ENCODE data around the gene GLIS2. TPM values are rescaled to one million over a fixed set of nuclear protein-coding genes. Genes with fewer than 3 reads are reported as not detected.
A peak's percentile ranks its signal among the peaks of the same experiment; 100 is the strongest.

Gene GLIS2
- total and polyA plus RNA-seq, 2 experiments from 2014 or later: 10.3 to 14.5 TPM

- H3K4me1 ChIP-seq (ENCODE audit: low read depth): peaks cover 29% of the 10 kb centered on the region
These were observed 66.3 kb downstream of the GLIS2 start for GRCh38 chr16:4381935-4382794.

GRCh38 chr16:4382795-4383357 is 67.0 kb downstream of the GLIS2 start:
- Histone ChIP-seq H3K9me3 (ENCODE audit: low read depth) (no peaks in the 10 kb centered on the region), H3K27ac (no peak overlapping the region), H3K4me3 (no peak overlapping the region), H3K36me3 (no peaks in the 10 kb centered on the region), H3K4me1 (ENCODE audit: low read depth) (peaks cover 29% of the 10 kb centered on the region), H3K27me3 (no peaks in the 10 kb centered on the region)
- DNase-seq (ENCODE audit: low read depth in 1 of 2, low spot score in 1 of 2): no peak
- no peak for TF ChIP-seq CTCF (IDR thresholded peaks at IDR 0.05; ENCODE audit: low read depth, low read length)

More at GRCh38 chr16:4381935-4382794, 66.3 kb downstream of the GLIS2 start:
- H3K4me3 ChIP-seq: no peak overlapping the region
- H3K9me3 ChIP-seq (ENCODE audit: low read depth): no peaks in the 10 kb centered on the region
- no peak for TF ChIP-seq CTCF (IDR thresholded peaks at IDR 0.05; ENCODE audit: low read depth, low read length)
- H3K36me3 ChIP-seq: no peaks in the 10 kb centered on the region
- DNase-seq (ENCODE audit: low read depth in 1 of 2, low spot score in 1 of 2): no peak
- H3K27ac ChIP-seq: no peak overlapping the region
- H3K27me3 ChIP-seq: no peaks in the 10 kb centered on the region

GRCh38 chr16:4383591-4384444 is 68.0 kb downstream of the GLIS2 start:
- Histone ChIP-seq H3K27me3 (no peaks in the 10 kb centered on the region), H3K27ac (peak overlapping the region; percentile 52)

GRCh38 chr16:4384509-4384942 is 68.7 kb downstream of the GLIS2 start:
- H3K27ac ChIP-seq: peak overlapping the region; percentile 52
- H3K9me3 ChIP-seq (ENCODE audit: low read depth): no peaks in the 10 kb centered on the region
- TF ChIP-seq CTCF (IDR thresholded peaks at IDR 0.05; ENCODE audit: low read depth, low read length): no peak
- H3K27me3 ChIP-seq: no peaks in the 10 kb centered on the region
- H3K4me3 ChIP-seq: no peak overlapping the region
- no peaks in the 10 kb centered on the region for H3K36me3 ChIP-seq
- H3K4me1 ChIP-seq (ENCODE audit: low read depth): peaks cover 31% of the 10 kb centered on the region
- no peak for DNase-seq (ENCODE audit: low read depth in 1 of 2, low spot score in 1 of 2)

More at GRCh38 chr16:4383591-4384444, 68.0 kb downstream of the GLIS2 start:
- Histone ChIP-seq H3K36me3 (no peaks in the 10 kb centered on the region), H3K9me3 (ENCODE audit: low read depth) (no peaks in the 10 kb centered on the region), H3K4me3 (no peak overlapping the region), H3K4me1 (ENCODE audit: low read depth) (peaks cover 29% of the 10 kb centered on the region)
- DNase-seq (ENCODE audit: low read depth in 1 of 2, low spot score in 1 of 2): no peak
- TF ChIP-seq CTCF (IDR thresholded peaks at IDR 0.05; ENCODE audit: low read depth, low read length): no peak

- no peaks in the 10 kb centered on the region for H3K27me3 ChIP-seq
- peak overlapping the region; percentile 52 for H3K27ac ChIP-seq
- no peaks in the 10 kb centered on the region for H3K9me3 ChIP-seq (ENCODE audit: low read depth)
- no peaks in the 10 kb centered on the region for H3K36me3 ChIP-seq
- DNase-seq (ENCODE audit: low read depth in 1 of 2, low spot score in 1 of 2): no peak
- H3K4me3 ChIP-seq: no peak overlapping the region
- no peak for TF ChIP-seq CTCF (IDR thresholded peaks at IDR 0.05; ENCODE audit: low read depth, low read length)
- peaks cover 38% of the 10 kb centered on the region for H3K4me1 ChIP-seq (ENCODE audit: low read depth)
These were observed 69.4 kb downstream of the GLIS2 start for GRCh38 chr16:4385066-4385788.

Measured in cardiac muscle cell (in vitro differentiated cells and primary cell).